GM18507 (cell line): ENCODE data around the gene SMC1B.
"Not testable (repeated sequence)": the region's sequence is repeated elsewhere in the genome, so short reads cannot be mapped to it uniquely, and the experiment has no call there.

ENCODE experiments used
- DNase-seq: peaks from one replicate; pipeline ENCODE4 v3.0.0; 2011; ENCODE audit warnings: low read depth; ENCODE audit not compliant: insufficient read length; ENCODE audit errors: extremely low spot score
- FAIRE-seq: peaks from 2 replicates; lab custom pipeline; 2011; peaks lifted over from hg19 to GRCh38; lab: Jason Lieb, UNC

The SMC1B gene

GRCh38 chr22:45358127-45358526 lies 55.3 kb downstream of the SMC1B start:
- DNase-seq (no peak), FAIRE-seq (no peak)

GRCh38 chr22:45357490-45357889 lies 55.9 kb downstream of the SMC1B start:
- FAIRE-seq (no peak), DNase-seq (no peak)

GRCh38 chr22:45353786-45354185 lies 59.6 kb downstream of the SMC1B start:
- DNase-seq = no peak
- FAIRE-seq = no peak

GRCh38 chr22:45352757-45353156 lies 60.6 kb downstream of the SMC1B start:
- not testable (repeated sequence) for FAIRE-seq, DNase-seq

- DNase-seq (no peak), FAIRE-seq (no peak)
Observed at GRCh38 chr22:45351956-45352355, 61.4 kb downstream of the SMC1B start.

GRCh38 chr22:45349916-45350315 lies 63.5 kb downstream of the SMC1B start:
- DNase-seq = no peak
- FAIRE-seq = no peak

GRCh38 chr22:45344334-45344733 lies 69.1 kb downstream of the SMC1B start:
- FAIRE-seq = no peak
- DNase-seq = no peak

GRCh38 chr22:45343143-45343542 lies 70.3 kb downstream of the SMC1B start:
- FAIRE-seq (no peak), DNase-seq (no peak)

GRCh38 chr22:45341498-45341897 lies 71.9 kb downstream of the SMC1B start:
- no peak for FAIRE-seq

GRCh38 chr22:45340323-45340722 lies 73.1 kb downstream of the SMC1B start:
- DNase-seq (no peak), FAIRE-seq (no peak)

More at GRCh38 chr22:45341498-45341897, 71.9 kb downstream of the SMC1B start:
- no peak for DNase-seq

- DNase-seq (no peak), FAIRE-seq (no peak)
Observed at GRCh38 chr22:45338795-45339194, 74.6 kb downstream of the SMC1B start.

- DNase-seq (no peak), FAIRE-seq (no peak)
Observed at GRCh38 chr22:45337536-45337935, 75.9 kb downstream of the SMC1B start.

GRCh38 chr22:45336971-45337431 lies 76.4 kb downstream of the SMC1B start:
- FAIRE-seq = no peak
- DNase-seq = no peak

GRCh38 chr22:45335854-45336522 lies 77.4 kb downstream of the SMC1B start:
- DNase-seq (no peak), FAIRE-seq (no peak)

GRCh38 chr22:45335021-45335818 lies 78.2 kb downstream of the SMC1B start:
- no peak for FAIRE-seq
- DNase-seq = no peak

- DNase-seq (no peak), FAIRE-seq (no peak)
Observed at GRCh38 chr22:45334528-45334927, 78.9 kb downstream of the SMC1B start.

GRCh38 chr22:45334068-45334467 lies 79.3 kb downstream of the SMC1B start:
- FAIRE-seq (no peak), DNase-seq (no peak)

- FAIRE-seq = no peak
- DNase-seq = no peak
Observed at GRCh38 chr22:45332001-45332400, 81.4 kb downstream of the SMC1B start.

- FAIRE-seq (no peak), DNase-seq (no peak)
Observed at GRCh38 chr22:45331486-45331885, 81.9 kb downstream of the SMC1B start.

- no peak for DNase-seq
- FAIRE-seq = no peak
Observed at GRCh38 chr22:45330548-45330947, 82.9 kb downstream of the SMC1B start.

GRCh38 chr22:45329530-45329936 lies 83.9 kb downstream of the SMC1B start:
- no peak for DNase-seq
- FAIRE-seq = no peak
